NCI-H2107 (cell line): Measurements from ENCODE around the gene TREML4.

Source experiments
- DNase-seq: peaks from one replicate; lab custom pipeline; 2025; lab: John Stamatoyannopoulos, UW

Gene TREML4

GRCh38 chr6:41255638-41256246, 27.6 kb downstream of the TREML4 start:
- DNase-seq, result no peak

- DNase-seq, result no peak
These were observed 28.2 kb downstream of the TREML4 start for GRCh38 chr6:41256383-41256782.

- DNase-seq, result no peak
These were observed 29.4 kb downstream of the TREML4 start for GRCh38 chr6:41257369-41258195.

- no peak for DNase-seq
These were observed 30.0 kb downstream of the TREML4 start for GRCh38 chr6:41258196-41258493.

GRCh38 chr6:41262401-41262800, 34.3 kb downstream of the TREML4 start:
- no peak for DNase-seq

GRCh38 chr6:41263267-41263666, 35.1 kb downstream of the TREML4 start:
- no peak for DNase-seq

GRCh38 chr6:41266541-41266940, 38.4 kb downstream of the TREML4 start:
- DNase-seq, result no peak

GRCh38 chr6:41268478-41268877, 40.3 kb downstream of the TREML4 start:
- no peak for DNase-seq

GRCh38 chr6:41269166-41269565, 41.0 kb downstream of the TREML4 start:
- no peak for DNase-seq

GRCh38 chr6:41269716-41270115, 41.6 kb downstream of the TREML4 start:
- no peak for DNase-seq

GRCh38 chr6:41271901-41272395, 43.8 kb downstream of the TREML4 start:
- no peak for DNase-seq

- no peak for DNase-seq
These were observed 44.6 kb downstream of the TREML4 start for GRCh38 chr6:41272591-41273240.

- DNase-seq, result no peak
These were observed 45.6 kb downstream of the TREML4 start for GRCh38 chr6:41273714-41274113.

GRCh38 chr6:41274256-41274655, 46.1 kb downstream of the TREML4 start:
- DNase-seq, result no peak

GRCh38 chr6:41275489-41275888, 47.3 kb downstream of the TREML4 start:
- DNase-seq, result no peak

GRCh38 chr6:41277605-41278004, 49.5 kb downstream of the TREML4 start:
- DNase-seq, result no peak

- peak; percentile 16 for DNase-seq
These were observed 50.7 kb downstream of the TREML4 start for GRCh38 chr6:41278699-41279405.

- no peak for DNase-seq
These were observed 52.4 kb downstream of the TREML4 start for GRCh38 chr6:41280381-41281057.

- no peak for DNase-seq
These were observed 55.5 kb downstream of the TREML4 start for GRCh38 chr6:41283600-41283999.

- no peak for DNase-seq
These were observed 56.6 kb downstream of the TREML4 start for GRCh38 chr6:41284726-41285125.

GRCh38 chr6:41286544-41287346, 58.6 kb downstream of the TREML4 start, which contains the start of gene TREM1:
Gene TREM1, minus strand, starts transcription at chr6:41286682. Its CDS starts 27 bp downstream, at chr6:41286655.
- DNase-seq, result no peak
